CD4-positive, alpha-beta T cell treated with Interleukin-15 for 1 hour (primary cell): ENCODE data around the gene GRK3.

Experiments used
- DNase-seq: peaks from one replicate; pipeline ENCODE4 v3.0.0-alpha.2; 2020

Gene GRK3

DNA sequence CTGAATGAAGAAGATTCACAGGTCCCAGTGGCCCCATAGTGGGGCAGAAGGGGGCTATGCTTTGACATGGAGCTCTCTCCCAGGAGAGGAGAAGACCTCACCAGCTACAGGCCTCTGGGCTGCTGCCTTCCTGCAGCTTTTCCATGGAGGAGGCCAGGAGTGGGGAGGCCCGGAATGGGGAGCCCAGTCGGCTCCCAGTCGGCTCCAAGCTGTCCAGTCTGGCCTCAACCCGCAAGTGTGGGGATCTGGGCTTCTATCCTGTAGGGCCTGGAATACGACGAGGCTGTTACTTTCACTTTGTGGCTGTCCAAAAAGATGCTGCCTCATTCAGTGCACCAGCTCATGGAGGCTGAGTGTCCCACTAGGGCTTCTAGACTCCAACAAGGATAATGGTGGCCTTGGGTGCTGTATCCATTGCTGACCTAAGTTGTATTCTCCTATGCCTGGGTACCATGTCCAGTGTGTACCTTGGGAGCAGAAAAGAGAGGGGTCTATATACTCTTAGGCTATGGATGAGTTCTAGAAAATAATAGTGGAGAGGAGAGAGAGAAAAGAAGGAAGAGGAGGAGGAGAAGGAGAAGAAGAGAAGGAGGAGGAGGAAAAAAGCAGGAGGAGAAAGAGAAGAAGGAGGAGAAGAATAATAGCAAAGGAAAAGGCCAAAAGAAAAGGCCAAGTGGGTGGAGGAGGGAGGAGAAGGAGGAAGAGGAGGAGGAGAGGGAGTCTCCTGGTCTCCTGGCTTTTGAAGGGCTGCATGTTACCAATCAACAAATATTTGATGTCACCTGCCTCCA is 178.6 kb downstream of the GRK3 start:
- no peak for DNase-seq

DNA sequence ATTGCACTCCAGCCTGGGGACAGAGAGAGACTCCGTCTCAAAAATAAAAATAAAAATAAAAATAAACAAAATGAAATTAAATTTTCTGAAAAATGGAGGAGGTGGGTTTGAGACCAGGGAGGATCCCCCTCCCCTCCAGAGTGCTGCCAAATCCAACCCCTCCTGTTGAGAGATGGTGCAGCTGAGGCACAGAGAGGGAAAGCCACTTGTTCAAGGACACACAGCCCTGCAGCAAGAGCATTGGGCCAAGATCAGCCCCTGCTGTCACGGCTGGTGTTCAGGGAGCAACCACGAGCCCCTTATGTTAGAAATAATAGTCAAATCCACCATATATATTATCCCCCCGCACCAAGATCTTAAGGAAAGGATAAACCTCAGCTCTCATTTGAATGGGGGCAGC is 180.2 kb downstream of the GRK3 start:
- no peak for DNase-seq

DNA sequence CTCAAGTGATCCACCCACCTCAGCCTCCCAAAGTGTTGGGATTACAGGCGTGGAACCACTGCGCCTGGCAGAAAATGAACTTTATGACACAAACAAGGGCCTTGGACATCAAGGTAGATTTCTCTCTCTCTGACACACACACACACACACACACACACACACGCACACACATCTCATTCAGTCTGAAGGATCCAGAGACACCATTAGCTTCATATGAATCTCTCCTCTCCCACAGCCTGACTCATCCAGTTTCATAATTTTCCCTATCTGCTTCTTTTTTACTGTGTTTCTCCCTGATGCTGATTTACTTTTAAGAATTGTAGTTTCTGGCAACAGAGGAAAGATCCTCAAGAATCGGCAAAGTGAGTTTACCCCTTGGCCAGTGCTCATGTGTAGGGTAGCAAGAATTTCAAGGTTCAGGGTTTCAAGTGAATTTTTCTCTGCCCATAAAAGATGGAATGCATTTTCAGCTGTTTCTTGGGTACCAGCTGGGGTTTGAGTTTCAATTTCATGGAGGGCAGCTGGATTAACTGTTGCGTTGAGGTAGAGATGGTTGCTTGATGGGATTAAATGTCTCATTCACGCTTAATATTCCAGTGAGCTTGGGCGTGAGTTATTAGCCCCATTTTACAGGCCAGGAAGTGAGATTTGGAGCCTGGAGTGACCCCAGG is 181.0 kb downstream of the GRK3 start:
- DNase-seq, result no peak

DNA sequence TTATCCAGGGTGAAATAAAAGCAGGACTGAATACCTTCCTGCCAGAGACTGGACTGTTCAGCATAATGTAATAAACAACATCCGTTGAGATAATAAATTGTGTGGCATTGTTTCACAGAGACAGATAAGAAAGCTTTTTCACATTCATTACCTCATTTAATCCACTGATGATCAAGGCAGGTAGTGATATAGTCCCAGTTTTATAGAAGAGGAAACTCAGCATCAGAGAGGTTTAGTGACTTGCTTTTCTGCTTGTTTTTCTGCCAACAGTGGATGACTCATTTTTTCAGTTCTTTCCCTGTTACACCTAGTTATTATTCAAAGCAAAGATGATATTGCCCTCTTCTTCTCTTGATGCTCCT is 181.5 kb downstream of the GRK3 start:
- no peak for DNase-seq

DNA sequence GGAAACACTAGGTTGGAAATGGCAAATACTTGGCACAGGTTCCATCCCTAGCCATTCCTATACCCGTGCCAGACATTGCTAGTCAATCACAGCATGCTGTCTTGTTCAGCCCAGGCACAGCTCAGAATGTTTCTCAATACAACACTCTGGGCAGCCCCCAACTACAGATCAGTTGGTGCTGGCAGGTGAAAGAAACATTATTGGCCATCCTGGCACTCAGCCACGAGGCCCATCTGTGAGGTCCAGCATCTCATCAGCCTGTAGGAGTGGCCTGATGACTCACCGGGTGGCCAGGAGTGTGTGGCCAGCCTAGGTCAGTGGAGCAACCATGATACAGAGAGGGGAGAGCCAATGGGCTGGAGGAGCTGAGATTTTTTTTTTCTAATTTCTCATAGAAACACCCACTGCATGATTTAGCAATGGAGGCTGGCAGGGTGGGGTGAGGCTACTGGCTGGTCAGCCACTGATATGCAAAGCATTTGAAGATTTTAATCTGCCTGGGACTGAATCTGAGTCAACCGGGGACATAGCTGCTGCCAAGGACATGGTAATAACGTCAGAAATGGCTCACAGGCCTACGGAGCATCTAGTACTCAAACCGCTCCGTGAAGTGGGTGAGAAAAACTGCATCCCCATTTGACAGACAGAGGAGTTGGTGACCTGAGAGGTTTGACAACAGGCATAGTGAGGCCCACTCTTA is 182.9 kb downstream of the GRK3 start:
- no peak for DNase-seq

DNA sequence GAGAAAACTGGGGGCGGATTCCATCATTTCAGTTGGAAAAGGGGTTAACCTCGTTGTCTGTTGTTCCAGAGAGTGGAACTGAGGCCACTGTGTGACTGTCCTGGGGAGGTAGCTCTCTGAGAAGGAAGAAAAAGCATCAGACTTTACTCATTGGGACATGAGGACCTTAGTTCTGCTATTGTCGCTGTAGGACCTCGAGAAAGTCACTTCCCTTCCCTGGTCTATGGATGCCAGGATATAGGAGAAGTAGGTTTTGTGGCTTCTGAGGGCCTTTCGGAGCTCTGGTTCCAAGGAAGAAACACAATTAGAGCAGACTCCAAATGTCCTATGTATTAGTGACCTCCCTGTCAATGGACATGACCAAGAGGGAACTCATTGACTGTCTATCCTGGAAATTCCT is 183.7 kb downstream of the GRK3 start:
- no peak for DNase-seq

DNA sequence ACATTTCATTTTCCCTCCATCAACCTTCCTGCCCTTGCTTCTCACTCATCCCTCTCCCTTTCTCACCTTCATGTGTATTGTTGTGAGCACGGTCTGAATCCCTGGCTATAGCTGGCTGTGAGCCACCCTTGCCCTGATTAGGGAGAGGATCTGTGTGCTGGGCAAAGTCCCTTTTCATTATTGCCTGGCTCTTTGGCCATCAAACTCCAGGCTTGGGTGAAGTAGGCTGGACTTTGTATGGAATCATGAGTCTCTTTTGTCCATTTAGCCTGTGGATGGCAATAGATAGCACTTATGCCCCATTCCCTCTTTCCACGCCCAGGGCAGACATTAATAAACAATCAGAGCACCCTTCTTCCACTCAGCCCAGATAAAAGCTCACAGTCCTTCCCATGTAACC is 184.2 kb downstream of the GRK3 start:
- DNase-seq, result no peak

DNA sequence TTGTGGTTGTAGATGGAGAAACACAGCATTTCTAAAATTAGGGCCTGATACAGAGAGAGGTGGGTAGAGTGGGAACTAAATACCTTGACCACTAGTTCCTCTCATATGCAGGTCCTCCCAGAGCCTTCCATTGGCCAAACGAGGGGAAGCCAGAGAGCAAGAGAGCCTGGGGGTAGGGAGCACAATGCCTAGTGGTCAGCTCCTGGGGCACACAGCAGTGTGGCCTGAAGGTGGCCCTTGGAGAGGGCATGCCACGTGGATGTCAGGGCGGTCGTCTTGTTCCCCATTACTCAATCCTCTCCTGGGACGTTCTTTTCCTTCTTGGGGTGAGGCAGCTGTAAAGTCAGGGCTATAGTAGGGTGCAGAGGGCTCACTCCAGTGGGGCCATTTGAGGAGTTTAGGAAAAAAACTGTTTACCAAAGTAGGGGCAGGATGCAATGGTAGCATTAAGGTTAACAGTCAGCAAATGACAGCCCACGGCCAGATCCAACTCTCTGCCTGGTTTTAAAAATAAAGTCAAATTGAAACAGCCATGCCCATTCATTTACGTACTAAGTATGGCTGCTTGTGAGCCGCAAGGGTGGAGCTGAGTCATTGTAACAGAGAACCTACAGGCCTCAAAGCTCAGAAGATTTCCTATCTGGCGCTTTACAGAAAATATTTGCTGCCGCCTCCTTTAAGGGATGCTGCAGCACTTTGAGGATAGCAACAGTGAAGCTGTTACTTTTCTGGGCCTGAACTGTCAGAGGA is 185.1 kb downstream of the GRK3 start:
- DNase-seq, result no peak

DNA sequence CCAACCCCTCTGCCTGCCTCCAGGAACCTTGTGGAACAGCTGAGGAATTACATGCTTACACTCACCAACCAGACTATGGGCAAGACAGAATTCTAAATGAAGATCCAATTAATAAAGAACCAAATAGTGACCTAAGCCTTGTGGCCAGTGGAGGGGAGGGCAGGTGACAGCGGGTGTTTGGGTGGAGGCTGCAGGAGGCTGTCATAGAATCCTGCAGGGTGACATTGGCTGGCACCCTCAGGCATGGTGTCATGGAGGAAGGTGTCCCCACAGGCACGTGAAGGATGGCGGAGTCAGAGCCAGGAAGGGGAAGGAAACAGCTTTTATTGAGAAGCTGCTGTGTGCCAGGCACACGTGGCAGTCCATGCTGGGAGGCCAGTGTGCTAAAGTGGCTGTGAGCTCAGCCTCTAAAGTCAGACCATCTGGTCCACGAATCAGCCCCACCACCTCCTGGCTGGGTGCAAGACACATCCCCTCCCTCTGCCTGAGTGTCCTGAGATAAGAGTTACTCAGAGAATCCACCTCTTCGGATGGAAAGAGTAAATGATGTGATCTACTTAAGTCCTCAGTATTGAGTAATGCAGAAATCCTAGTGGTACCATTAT is 186.2 kb downstream of the GRK3 start:
- DNase-seq, result no peak

DNA sequence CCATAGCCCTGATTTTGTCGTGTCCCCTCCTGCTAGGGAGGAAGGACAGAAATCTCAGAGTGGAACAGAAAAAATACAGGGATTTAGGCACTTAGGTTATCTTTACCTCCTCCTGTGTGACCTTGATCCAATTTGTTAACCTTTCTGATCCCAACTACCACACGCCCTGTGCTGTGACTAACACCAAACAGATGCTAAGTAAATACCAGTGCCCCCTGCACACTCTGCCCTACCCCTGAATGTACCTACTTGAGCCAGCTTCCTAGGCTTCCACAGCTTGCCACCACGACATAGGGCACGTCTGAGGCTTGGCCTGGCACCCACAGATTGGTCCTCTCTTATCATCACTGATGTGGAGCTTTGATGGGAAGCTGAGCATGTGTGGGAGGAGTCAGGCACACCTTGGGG is 186.7 kb downstream of the GRK3 start:
- DNase-seq, result no peak

- no peak for DNase-seq
Measured at GRCh38 chr22:25752615-25753214, 188.2 kb downstream of the GRK3 start.

- DNase-seq, result no peak
Measured at GRCh38 chr22:25753252-25753651, 188.8 kb downstream of the GRK3 start.

- no peak for DNase-seq
Measured at GRCh38 chr22:25754527-25755202, 190.2 kb downstream of the GRK3 start.

- no peak for DNase-seq
Measured at GRCh38 chr22:25757686-25758085, 193.2 kb downstream of the GRK3 start.

DNA sequence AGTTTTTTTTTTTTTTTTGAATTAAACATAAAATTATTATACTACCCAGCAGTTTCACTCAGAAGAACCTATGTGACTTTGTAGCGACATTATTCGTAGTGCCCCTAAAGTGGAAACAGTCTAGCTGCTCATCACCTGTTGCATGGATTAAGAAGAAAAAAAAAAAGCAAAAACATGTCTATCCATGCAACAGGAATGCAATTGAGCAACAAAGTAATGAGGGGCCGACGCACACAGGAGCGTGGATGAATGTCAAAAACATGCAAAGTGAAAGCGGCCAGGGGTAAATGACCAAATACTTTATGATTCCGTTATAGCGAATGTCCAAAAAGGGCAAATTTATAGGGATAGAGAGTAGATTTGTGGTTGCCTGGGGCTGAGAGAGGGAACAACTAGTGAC is 193.8 kb downstream of the GRK3 start:
- DNase-seq, result no peak

DNA sequence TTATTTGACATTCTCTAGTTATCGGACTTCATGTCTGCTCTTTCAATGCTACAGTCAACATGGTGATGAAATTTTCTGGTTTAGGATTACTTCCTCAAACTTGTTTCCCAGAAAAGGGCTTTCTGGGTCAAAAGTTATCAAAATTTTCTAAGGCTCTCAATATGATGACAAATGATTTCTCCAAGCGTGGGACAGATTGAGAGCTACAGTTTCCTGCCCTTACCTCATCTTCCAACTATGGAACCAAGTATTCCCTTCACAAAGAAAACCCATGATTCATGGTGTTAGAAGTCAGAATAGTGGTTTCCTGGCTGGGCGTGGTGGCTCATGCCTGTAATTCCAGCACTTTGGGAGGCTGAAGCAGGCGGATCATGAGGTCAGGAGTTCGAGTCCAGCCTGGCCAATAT is 195.4 kb downstream of the GRK3 start:
- no peak for DNase-seq

- no peak for DNase-seq
Measured at GRCh38 chr22:25760294-25760693, 195.8 kb downstream of the GRK3 start.

GRCh38 chr22:25760848-25761595 is 196.5 kb downstream of the GRK3 start:
- DNase-seq, result no peak

GRCh38 chr22:25762147-25762546 is 197.7 kb downstream of the GRK3 start:
- no peak for DNase-seq

DNA sequence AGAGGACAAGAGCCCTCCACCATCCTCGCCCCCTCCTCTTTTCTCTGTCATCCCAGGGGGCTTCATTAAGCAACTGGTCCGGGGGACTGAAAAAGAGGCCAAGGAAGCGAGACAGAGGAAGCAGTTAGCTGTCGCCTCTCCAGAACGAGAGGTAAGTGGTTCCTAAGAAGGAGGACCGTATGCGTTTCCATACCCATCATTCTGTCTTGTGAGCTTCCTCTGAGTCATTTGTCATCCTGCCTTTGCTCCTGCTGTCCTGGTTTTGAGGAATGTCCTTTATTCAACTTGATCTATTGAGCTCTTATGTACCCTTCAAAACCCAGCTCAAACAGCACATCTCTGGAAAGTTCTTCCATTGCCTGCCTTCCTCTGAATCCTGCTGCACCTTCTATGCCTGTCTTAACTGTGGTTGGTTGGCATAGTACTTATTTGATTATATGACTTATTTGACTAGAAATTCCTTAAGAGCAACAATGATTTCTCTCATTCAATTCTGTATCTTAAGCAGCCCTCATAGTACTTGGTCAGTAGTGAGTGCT is 198.8 kb downstream of the GRK3 start:
- no peak for DNase-seq
